Neural cell (in vitro differentiated cells): ENCODE data around the gene TAC4.

Experiments used
- EZH2 ChIP-seq: fragments of 200-600, 300-800 bp; shearing (Covaris generic), sonication (generic); IDR thresholded peaks from 2 replicates; pipeline ENCODE4 v1.6.1; 2014; ENCODE audit warnings: antibody characterized with exemption, low read length, borderline replicate concordance, mild to moderate bottlenecking; ENCODE audit not compliant: insufficient read depth, poor library complexity, severe bottlenecking
- POLR2AphosphoS5 ChIP-seq: IDR thresholded peaks from 2 replicates; pipeline ENCODE4 v1.6.1; 2012
- RAD21 ChIP-seq: fragments of 450-650 bp; conservative IDR thresholded peaks from 2 replicates; pipeline ENCODE4 v1.6.1; 2014; ENCODE audit warnings: antibody characterized with exemption, mild to moderate bottlenecking, moderate library complexity
- TF ChIP-seq, protein P1 (sequence below): IDR thresholded peaks from 2 replicates; pipeline ENCODE4 v1.6.1; 2012; ENCODE audit warnings: borderline replicate concordance
- TF ChIP-seq, protein P2 (sequence below): fragments of 450-650 bp; IDR thresholded peaks from 2 replicates; pipeline ENCODE4 v1.5.1; 2014; ENCODE audit warnings: antibody characterized with exemption, mild to moderate bottlenecking, moderate library complexity; ENCODE audit not compliant: poor library complexity, severe bottlenecking

DNA sequence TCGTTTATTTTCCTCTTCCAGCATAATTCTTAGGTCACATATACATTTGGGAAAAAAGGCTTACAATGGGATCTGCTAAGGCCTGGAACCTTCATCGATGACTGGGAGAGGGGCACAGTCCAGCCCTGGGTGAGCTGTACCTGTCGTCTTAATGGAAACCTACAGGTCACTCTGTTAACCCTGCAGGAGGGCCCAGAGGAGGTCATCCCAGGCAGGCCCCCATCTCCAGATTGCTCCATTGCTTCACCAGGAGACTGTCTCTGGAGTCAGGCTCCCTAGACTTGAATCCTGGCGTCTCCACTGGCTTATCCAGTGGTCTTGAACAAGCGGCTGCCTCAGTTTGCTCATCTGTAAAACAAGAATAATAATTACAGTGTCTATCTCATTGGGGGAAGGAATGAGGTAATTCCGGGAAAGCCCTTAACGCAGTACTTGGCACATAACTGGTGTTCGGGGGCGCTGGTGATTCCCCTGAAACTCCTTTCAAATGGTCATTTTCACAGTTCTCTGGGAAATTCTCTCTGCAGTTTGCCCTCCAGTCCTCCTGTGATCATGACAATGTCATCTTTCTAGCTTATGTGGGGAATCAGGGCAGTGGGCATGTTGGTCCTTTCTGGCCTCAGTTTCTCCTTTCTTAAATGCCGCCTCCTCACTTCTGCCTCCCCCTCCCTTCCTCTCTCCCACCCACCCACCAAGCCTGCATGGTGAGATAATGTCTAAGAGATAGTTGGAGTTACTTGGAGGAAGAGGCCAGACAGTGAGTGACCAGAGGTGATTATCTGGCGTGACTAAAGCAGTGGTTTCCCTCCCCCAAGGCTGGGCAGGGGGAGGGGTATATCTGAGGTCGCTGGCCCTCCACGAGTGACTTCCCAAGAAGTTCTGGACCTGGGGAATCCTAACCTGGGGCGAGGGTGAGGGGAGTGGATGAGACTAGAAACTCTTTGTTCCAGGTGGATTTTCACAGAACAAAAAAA, 31.3 kb upstream of the TAC4 start:
- TF ChIP-seq POLR2AphosphoS5 (no peak), EZH2 (no peak), RAD21 (no peak)
- TF ChIP-seq, protein P1, sequence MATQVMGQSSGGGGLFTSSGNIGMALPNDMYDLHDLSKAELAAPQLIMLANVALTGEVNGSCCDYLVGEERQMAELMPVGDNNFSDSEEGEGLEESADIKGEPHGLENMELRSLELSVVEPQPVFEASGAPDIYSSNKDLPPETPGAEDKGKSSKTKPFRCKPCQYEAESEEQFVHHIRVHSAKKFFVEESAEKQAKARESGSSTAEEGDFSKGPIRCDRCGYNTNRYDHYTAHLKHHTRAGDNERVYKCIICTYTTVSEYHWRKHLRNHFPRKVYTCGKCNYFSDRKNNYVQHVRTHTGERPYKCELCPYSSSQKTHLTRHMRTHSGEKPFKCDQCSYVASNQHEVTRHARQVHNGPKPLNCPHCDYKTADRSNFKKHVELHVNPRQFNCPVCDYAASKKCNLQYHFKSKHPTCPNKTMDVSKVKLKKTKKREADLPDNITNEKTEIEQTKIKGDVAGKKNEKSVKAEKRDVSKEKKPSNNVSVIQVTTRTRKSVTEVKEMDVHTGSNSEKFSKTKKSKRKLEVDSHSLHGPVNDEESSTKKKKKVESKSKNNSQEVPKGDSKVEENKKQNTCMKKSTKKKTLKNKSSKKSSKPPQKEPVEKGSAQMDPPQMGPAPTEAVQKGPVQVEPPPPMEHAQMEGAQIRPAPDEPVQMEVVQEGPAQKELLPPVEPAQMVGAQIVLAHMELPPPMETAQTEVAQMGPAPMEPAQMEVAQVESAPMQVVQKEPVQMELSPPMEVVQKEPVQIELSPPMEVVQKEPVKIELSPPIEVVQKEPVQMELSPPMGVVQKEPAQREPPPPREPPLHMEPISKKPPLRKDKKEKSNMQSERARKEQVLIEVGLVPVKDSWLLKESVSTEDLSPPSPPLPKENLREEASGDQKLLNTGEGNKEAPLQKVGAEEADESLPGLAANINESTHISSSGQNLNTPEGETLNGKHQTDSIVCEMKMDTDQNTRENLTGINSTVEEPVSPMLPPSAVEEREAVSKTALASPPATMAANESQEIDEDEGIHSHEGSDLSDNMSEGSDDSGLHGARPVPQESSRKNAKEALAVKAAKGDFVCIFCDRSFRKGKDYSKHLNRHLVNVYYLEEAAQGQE, result no peak
- TF ChIP-seq, protein P2, sequence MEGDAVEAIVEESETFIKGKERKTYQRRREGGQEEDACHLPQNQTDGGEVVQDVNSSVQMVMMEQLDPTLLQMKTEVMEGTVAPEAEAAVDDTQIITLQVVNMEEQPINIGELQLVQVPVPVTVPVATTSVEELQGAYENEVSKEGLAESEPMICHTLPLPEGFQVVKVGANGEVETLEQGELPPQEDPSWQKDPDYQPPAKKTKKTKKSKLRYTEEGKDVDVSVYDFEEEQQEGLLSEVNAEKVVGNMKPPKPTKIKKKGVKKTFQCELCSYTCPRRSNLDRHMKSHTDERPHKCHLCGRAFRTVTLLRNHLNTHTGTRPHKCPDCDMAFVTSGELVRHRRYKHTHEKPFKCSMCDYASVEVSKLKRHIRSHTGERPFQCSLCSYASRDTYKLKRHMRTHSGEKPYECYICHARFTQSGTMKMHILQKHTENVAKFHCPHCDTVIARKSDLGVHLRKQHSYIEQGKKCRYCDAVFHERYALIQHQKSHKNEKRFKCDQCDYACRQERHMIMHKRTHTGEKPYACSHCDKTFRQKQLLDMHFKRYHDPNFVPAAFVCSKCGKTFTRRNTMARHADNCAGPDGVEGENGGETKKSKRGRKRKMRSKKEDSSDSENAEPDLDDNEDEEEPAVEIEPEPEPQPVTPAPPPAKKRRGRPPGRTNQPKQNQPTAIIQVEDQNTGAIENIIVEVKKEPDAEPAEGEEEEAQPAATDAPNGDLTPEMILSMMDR, result no peak
